GM21423 (cell line): ENCODE results near the gene CHMP2A.
"Not testable (repeated sequence)": the region's sequence is repeated elsewhere in the genome, so short reads cannot be mapped to it uniquely, and the experiment has no call there.

Experiments
- ATAC-seq: cut with Tn5 transposase; IDR thresholded peaks from one replicate; pipeline ENCODE4 v1.9.1; 2021; ENCODE audit warnings: mild to moderate bottlenecking, moderate library complexity; ENCODE audit not compliant: unreplicated experiment

CHMP2A gene

DNA sequence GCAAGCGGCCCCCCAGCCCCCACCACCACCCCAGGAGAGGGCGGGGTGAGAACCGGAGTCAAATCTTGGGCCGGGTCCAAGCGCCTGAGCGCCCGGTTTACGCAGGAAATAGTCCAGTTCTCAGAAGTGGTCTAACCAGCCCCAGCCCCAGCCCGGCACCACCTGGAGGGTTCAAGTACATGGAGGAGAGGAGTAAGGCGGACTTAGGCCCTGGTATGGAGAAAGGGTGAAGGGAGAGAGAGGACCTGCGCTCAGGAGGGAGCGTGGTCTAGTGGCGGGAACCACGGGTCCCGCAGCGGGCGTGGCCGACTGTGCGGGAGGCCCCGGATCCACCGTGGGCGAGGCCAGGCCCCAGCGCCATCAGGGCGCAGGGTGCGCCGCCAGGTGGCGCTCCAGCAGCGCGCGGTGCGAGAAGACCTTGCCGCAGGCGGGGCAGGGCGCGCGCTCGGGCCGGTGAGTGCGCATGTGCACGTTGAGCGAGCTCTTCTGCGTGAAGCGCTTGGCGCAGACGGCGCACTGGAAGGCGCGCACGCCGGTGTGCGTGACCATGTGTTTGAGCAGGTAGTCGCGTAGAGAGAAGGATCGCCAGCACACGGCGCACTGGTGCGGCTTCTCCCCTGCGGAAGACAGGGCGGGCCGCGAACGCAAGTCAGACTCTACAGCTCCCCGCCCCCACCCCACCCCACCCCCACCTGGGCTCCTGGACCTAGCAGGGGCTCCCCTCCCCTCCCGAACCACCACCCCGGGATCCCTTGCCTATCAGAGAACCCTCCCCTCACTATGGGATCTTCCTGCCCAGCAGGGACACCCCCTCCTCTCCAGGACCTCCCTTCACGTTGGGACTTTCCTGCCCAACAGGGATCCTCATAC lies 41.0 kb downstream of the CHMP2A start:
- peak; percentile 73 for ATAC-seq

DNA sequence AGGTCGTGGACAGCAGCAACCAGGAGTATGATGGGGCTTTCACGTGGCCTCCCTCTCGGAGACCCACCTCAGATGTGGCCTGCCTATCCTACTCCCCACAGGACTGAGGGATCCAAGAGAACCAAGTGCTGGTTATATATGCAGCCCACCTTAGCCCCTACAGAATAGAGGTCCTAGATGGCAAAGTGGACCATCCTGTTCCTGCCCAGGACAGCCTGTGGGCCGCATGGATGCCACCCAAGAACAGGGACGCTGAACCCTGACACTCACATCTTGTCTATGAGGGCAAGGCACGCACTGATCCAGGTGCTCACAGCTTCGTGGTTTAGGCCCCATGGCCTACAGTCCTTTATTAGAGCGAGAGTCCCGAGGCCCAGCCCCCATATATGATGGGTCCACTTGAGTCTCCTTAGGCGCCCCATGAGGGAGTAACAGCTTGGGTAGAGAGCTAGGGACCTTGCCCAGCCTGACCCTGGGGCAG lies 41.7 kb downstream of the CHMP2A start:
- no peak for ATAC-seq

DNA sequence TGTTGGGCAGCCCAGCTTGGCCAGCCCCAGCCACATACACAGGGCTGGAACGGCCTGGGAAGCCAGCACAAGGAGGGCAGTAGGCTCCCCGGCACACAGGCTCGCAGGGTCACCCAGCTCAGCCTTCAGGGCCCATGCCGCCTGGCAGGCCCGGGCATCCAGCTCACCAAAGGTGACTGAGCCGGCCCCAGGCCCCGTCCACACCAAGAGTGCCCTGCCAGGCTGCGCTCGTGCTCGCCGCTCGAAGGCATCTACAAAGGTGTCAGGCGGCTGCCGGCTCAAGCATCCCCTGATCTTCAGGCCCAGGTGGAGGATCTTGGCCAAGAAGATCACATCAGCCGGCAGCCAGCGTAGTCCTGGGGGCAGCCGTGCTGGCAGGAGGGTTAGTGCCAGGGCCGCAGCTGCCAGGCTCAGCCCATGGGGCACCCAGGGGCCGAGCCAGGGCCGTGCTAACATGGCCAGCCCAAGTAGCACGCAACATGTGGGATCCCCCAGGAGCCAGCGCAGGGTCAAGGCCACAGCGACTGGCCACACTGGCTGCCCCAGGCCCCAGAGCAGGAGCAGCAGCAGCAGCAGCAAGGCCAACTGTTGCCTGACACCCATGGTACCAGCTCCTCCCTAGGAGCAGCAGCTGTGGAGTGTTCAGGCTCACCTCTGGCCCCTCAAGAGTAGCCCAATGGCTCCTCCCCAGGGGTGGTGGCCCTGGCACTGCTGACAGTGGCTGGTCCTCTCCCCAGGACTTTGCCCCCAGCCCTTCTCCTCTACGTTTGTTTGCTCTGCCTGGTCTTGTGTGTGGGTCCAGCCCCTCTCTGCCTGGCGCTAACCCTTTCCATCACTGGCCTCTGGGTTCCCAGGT lies 43.3 kb downstream of the CHMP2A start, which contains the start of gene SLC27A5:
SLC27A5 (minus strand) TSS at position 640 of the 856 bp plus-strand sequence; CDS start at position 603, 37 bp downstream.
- ATAC-seq = no peak

DNA sequence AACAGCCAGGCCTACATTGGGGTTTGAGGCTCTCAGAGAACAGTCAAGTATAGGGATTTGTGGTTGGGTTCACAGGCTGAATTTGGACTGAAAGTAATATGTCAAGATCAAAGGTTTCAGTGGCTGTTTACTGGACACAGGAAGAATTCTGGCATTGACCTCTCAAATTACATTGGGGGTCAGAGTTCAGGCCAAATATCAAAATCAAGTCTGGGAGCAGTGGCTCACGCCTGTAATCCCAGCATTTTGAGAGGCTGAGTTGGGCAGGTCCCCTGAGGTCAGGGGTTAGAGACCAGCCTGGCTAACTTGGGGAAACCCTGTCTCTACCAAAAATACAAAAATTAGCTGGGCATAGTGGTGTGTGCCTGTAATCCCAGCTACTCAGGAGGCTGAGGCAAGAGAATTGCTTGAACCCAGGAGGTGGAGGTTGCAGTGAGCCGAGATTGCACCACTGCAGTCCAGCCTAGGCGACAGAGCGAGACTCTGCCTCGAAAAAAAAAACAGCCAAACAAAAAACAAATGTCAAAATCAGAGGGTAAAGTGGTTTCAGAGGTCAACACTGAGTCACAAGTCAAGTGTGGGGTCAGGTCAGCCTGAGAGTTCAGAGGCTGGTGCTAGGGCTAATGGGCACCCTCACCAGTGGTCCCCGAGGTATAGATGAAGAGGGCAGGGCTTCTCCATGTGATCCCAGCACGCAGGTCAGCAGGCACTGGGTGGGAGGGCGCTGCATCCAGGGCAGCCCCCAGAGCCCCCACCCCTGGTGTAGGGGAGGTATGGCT lies 44.6 kb downstream of the CHMP2A start:
- ATAC-seq = no peak

DNA sequence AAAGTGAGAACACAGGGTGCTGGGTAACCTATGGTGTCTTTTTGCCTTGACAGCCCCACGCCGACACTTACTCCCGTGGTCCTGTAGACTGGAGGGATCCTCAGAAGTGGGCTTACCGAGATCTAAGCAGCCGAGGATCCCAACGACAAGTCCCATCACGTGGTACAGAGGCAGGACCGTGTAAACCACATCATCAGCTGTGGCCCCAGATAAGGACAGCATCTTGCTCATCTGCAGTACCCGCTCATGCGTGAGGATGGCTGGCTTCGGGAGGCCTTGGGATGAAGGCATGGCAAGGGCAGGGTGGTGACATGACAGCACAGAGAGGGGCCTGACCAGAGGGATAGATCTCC lies 45.2 kb downstream of the CHMP2A start:
- ATAC-seq = no peak

DNA sequence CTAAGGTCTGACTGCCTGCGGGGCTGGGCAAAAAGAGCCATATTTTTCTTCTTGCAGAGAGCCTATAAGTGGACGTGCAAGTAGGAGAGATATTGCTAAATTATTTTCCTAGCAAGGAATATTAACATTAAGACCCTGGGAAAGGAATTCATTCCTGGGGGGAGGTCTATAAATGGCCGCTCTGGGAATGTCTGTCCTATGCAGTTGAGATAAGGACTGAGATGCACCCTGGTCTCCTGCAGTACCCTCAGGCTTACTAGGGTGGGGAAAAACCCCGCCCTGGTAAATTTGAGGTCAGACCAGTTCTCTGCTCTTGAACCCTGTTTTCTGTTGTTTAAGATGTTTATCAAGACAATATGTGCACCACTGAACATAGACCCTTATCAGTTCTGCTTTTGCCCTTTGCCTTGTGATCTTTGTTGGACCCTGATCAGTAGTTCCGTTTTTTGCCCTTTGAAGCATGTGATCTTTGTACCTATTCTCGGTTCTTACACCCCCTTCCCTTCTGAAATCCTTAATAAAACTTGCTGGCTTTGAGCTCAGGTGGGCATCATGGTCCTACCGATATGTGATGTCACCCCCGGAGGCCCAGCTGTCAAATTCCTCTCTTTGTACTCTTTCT lies 47.2 kb downstream of the CHMP2A start:
- not testable (repeated sequence) for ATAC-seq
